HepG2 (cell line): ENCODE results near the gene RHEBL1. TPM values are rescaled to one million over a fixed set of nuclear protein-coding genes. Genes with fewer than 3 reads are reported as not detected.
A peak's percentile ranks its signal among the peaks of the same experiment; 100 is the strongest.

ENCODE experiments used
- E2F5 ChIP-seq: sonication (generic); formaldehyde crosslinking; conservative IDR thresholded peaks from 2 replicates; pipeline ENCODE4 v1.4.0; 2020; ENCODE audit warnings: missing genetic modification reagents
- GATA4 ChIP-seq: sonication (generic); IDR thresholded peaks from 2 replicates; pipeline ENCODE4 v1.6.1; 2016; ENCODE audit warnings: antibody characterized with exemption, low read depth, borderline replicate concordance
- IRF1 ChIP-seq: sonication (generic); formaldehyde crosslinking; IDR thresholded peaks from 2 replicates; pipeline ENCODE4 v1.4.0; 2020; ENCODE audit warnings: low read depth, mild to moderate bottlenecking, missing genetic modification reagents
- ISL2 ChIP-seq: sonication (generic); formaldehyde crosslinking; IDR thresholded peaks from 2 replicates; pipeline ENCODE4 v1.5.0; 2020; ENCODE audit warnings: missing genetic modification reagents
- MAX ChIP-seq: IDR thresholded peaks from 2 replicates; pipeline ENCODE4 v1.6.1; 2012; ENCODE audit warnings: inconsistent platforms
- NONO ChIP-seq, 2 experiments: fragments of 450-650 bp in 1 of 2; sonication (generic) in 1 of 2; formaldehyde crosslinking in 1 of 2; IDR thresholded peaks in 1 of 2; conservative IDR thresholded peaks in 1 of 2; 2 replicates each; pipeline versions ENCODE4 v1.6.1 to v1.8.0; 2017 to 2022; ENCODE audit warnings: mild to moderate bottlenecking in 1 of 2, missing genetic modification reagents in 1 of 2, moderate library complexity in 1 of 2
- NR2F6 ChIP-seq, 2 experiments: IDR thresholded peaks; 2 replicates each; pipeline ENCODE4 v1.6.1; 2016; ENCODE audit warnings: antibody characterized with exemption in 1 of 2, mild to moderate bottlenecking in 1 of 2
- RBM22 ChIP-seq: fragments of 200-400 bp; formaldehyde crosslinking; optimal IDR thresholded peaks from 2 replicates; pipeline ENCODE3; 2017; ENCODE audit warnings: mild to moderate bottlenecking, low read length, moderate library complexity
- SRSF4 ChIP-seq: fragments of 200-400 bp; formaldehyde crosslinking; IDR thresholded peaks from one replicate; pipeline ENCODE4 v1.6.1; 2018; ENCODE audit warnings: mild to moderate bottlenecking, low read depth, low read length, moderate library complexity; ENCODE audit not compliant: poor library complexity, severe bottlenecking
- ZC3H4 ChIP-seq: sonication (generic); formaldehyde crosslinking; IDR thresholded peaks from 2 replicates; pipeline ENCODE4 v1.4.0; 2020; ENCODE audit warnings: missing genetic modification reagents, borderline replicate concordance
- ZNF207 ChIP-seq: fragments of 450-650 bp; IDR thresholded peaks from 2 replicates; pipeline ENCODE4 v1.6.1; 2016; ENCODE audit warnings: antibody characterized with exemption, borderline replicate concordance
- ZNF230 ChIP-seq: sonication (generic); formaldehyde crosslinking; IDR thresholded peaks from 2 replicates; pipeline ENCODE4 v1.4.0; 2020; ENCODE audit warnings: mild to moderate bottlenecking, missing genetic modification reagents
- ZNF34 ChIP-seq: sonication (generic); formaldehyde crosslinking; IDR thresholded peaks from 2 replicates; pipeline ENCODE4 v1.4.0; 2020; ENCODE audit warnings: mild to moderate bottlenecking, missing genetic modification reagents, borderline replicate concordance
- ZNF350 ChIP-seq: sonication (generic); formaldehyde crosslinking; IDR thresholded peaks from 2 replicates; pipeline ENCODE4 v1.4.0; 2020; ENCODE audit warnings: mild to moderate bottlenecking, low read depth, missing genetic modification reagents, borderline replicate concordance
- ZNF549 ChIP-seq: sonication (generic); formaldehyde crosslinking; IDR thresholded peaks from 2 replicates; pipeline ENCODE4 v1.5.0; 2020; ENCODE audit warnings: missing genetic modification reagents
- ZNF576 ChIP-seq: sonication (generic); formaldehyde crosslinking; IDR thresholded peaks from 2 replicates; pipeline ENCODE4 v1.4.0; 2020; ENCODE audit warnings: mild to moderate bottlenecking, missing genetic modification reagents
- ZNF639 ChIP-seq: conservative IDR thresholded peaks from 2 replicates; pipeline ENCODE4 v1.6.1; 2018; ENCODE audit warnings: missing genetic modification reagents
- ZNF674 ChIP-seq: sonication (generic); formaldehyde crosslinking; IDR thresholded peaks from 2 replicates; pipeline ENCODE4 v1.5.0; 2020; ENCODE audit warnings: low read depth, mild to moderate bottlenecking, missing genetic modification reagents
- polyA plus RNA-seq, 8 experiments: library from polyadenylated mRNA; depleted of rRNA in 3 of 8; stranded (reverse) in 7 of 8; unstranded in 1 of 8; fragments of >200 nt; fragmentation: Illumina TruSeq in 4 of 8; extraction: Trizol in 4 of 8; gene quantifications; 2 replicates each; pipeline versions ENCODE4 v1.2.1 to v1.2.3, GENCODE V29; 2011 to 2016; ENCODE audit warnings: low read depth in 4 of 8, missing spikeins in 1 of 8, mixed read lengths in 1 of 8; ENCODE audit not compliant: insufficient read depth in 1 of 8
- total RNA-seq, 5 experiments: library from RNA; depleted of rRNA; stranded (reverse); fragments of >200 nt; fragmentation: Illumina TruSeq; extraction: Trizol; gene quantifications; 2 replicates each; pipeline ENCODE4 v1.2.3, GENCODE V29; 2016; ENCODE audit warnings: low read depth in 1 of 5
- TF ChIP-seq, protein P1 (sequence below): sonication (generic); IDR thresholded peaks from 2 replicates; pipeline ENCODE4 v1.6.1; 2016; ENCODE audit warnings: low read depth, borderline replicate concordance
- TF ChIP-seq, protein P2 (sequence below): sonication (generic); formaldehyde crosslinking; IDR thresholded peaks from 2 replicates; pipeline ENCODE4 v1.4.0; 2020; ENCODE audit warnings: missing genetic modification reagents, mild to moderate bottlenecking, borderline replicate concordance

The RHEBL1 gene
- total and polyA plus RNA-seq, 2 of the 13 experiments (the other 11 are each of a cell fraction or from before 2014, with no cell fraction given) = 1.4 to 2.5 TPM

DNA sequence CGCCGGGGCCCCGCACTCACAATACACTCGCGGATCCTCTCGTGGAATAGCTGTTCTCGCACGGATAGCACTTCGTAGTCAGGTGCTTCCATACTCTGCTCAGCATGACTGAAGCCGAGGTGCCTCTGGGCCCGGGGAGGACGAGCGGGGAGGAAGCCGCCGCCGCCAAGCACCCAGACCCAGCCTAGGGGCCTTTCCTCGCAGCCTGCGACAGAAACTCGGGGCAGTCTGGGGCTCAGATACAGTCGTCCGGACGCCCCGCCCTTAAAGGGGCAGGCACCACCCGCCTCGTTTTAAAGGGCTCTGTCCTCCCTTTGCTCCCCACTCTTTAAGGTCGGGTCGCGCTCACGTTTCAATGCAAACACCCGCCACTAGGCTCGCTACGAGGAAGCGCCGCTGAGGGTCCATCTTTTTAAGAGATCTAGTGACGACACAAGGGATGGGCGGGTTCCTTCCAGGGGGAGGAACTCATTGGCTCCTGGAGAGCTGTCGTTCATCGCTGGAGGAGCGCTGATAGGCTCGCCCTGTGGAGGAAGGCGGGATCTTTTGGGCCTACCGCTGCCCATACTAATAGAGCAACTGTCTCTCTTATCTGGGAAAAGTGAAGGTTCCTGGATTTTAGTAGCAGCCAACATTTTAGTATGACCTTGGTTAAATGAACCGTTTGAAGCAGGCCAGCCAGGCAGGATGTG, 40.8 kb upstream of the RHEBL1 start, which contains the start of gene LMBR1L (continued):
- TF ChIP-seq IRF1 (CRISPR knock-in tag) (no peak), E2F5 (no peak), ZNF350 (CRISPR knock-in tag) (peak; percentile 47; the same call in 1 of the 2 replicates), GATA4 (no peak), ZNF576 (CRISPR knock-in tag) (no peak), SRSF4 (no peak), ZNF549 (CRISPR knock-in tag) (no peak), ZNF639 (CRISPR knock-in tag) (no peak), ZNF207 (no peak), ISL2 (peak; percentile 41; the same call in 1 of the 2 replicates), MAX (peak; percentile 61), ZNF230 (CRISPR knock-in tag) (peak; percentile 80; the same call in 1 of the 2 replicates), ZC3H4 (CRISPR knock-in tag) (no peak), NR2F6 (IDR thresholded peaks at IDR 0.05) (no peak), NR2F6 (CRISPR knock-in tag; IDR thresholded peaks at IDR 0.05) (no peak), RBM22 (no peak), ZNF34 (CRISPR knock-in tag) (no peak), ZNF674 (no peak), NONO (IDR thresholded peaks at IDR 0.05) (no peak), NONO (CRISPR knock-in tag; conservative IDR thresholded peaks at IDR 0.05) (no peak)
- TF ChIP-seq, protein P1, sequence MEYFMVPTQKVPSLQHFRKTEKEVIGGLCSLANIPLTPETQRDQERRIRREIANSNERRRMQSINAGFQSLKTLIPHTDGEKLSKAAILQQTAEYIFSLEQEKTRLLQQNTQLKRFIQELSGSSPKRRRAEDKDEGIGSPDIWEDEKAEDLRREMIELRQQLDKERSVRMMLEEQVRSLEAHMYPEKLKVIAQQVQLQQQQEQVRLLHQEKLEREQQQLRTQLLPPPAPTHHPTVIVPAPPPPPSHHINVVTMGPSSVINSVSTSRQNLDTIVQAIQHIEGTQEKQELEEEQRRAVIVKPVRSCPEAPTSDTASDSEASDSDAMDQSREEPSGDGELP = no peak
- TF ChIP-seq, protein P2, sequence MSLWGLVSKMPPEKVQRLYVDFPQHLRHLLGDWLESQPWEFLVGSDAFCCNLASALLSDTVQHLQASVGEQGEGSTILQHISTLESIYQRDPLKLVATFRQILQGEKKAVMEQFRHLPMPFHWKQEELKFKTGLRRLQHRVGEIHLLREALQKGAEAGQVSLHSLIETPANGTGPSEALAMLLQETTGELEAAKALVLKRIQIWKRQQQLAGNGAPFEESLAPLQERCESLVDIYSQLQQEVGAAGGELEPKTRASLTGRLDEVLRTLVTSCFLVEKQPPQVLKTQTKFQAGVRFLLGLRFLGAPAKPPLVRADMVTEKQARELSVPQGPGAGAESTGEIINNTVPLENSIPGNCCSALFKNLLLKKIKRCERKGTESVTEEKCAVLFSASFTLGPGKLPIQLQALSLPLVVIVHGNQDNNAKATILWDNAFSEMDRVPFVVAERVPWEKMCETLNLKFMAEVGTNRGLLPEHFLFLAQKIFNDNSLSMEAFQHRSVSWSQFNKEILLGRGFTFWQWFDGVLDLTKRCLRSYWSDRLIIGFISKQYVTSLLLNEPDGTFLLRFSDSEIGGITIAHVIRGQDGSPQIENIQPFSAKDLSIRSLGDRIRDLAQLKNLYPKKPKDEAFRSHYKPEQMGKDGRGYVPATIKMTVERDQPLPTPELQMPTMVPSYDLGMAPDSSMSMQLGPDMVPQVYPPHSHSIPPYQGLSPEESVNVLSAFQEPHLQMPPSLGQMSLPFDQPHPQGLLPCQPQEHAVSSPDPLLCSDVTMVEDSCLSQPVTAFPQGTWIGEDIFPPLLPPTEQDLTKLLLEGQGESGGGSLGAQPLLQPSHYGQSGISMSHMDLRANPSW = no peak
